Fibroblast of villous mesenchyme (primary cell): ENCODE measurements around the gene RIPK4. TPM values are rescaled to one million over a fixed set of nuclear protein-coding genes. Genes with fewer than 3 reads are reported as not detected.

ENCODE experiments used
- DNase-seq: peaks from one replicate; pipeline ENCODE4 v3.0.0-alpha.2; 2010; ENCODE audit warnings: low read depth
- H3K4me3 ChIP-seq: 2 replicates; pipeline ENCODE4 v1.5.1; 2011; ENCODE audit warnings: low read depth, mild to moderate bottlenecking, low read length
- CTCF ChIP-seq: IDR thresholded peaks from 2 replicates; pipeline ENCODE4 v1.5.1; 2012; ENCODE audit warnings: low read depth, mild to moderate bottlenecking, low read length; ENCODE audit not compliant: insufficient read depth
- total RNA-seq: library from RNA; depleted of rRNA; stranded (reverse); fragments of >200 nt; gene quantifications from 2 replicates; pipeline ENCODE4 v1.2.3, GENCODE V29; 2012

Gene RIPK4
- total RNA-seq, 1 donor, result not detected

- H3K4me3 ChIP-seq, result no peak overlapping the region
- TF ChIP-seq CTCF, result peak; percentile 95
- DNase-seq, result peak; percentile 82
These were observed 11.3 kb upstream of the RIPK4 start for GRCh38 chr21:41777951-41778815.

- H3K4me3 ChIP-seq, result no peak overlapping the region
- DNase-seq, result no peak
- no peak for TF ChIP-seq CTCF
These were observed 9.9 kb upstream of the RIPK4 start for GRCh38 chr21:41776778-41777177.

GRCh38 chr21:41775149-41775472 lies 8.3 kb upstream of the RIPK4 start:
- DNase-seq, result no peak
- TF ChIP-seq CTCF, result no peak
- H3K4me3 ChIP-seq, result no peak overlapping the region

- DNase-seq, result no peak
- TF ChIP-seq CTCF, result no peak
- no peak overlapping the region for H3K4me3 ChIP-seq
These were observed 7.8 kb upstream of the RIPK4 start for GRCh38 chr21:41774467-41775148.

- no peak for TF ChIP-seq CTCF
These were observed 5.7 kb upstream of the RIPK4 start for GRCh38 chr21:41772351-41773080.

GRCh38 chr21:41771625-41771945 lies 4.7 kb upstream of the RIPK4 start:
- no peak overlapping the region for H3K4me3 ChIP-seq
- TF ChIP-seq CTCF, result no peak

More at GRCh38 chr21:41772351-41773080, 5.7 kb upstream of the RIPK4 start:
- DNase-seq, result no peak
- no peak overlapping the region for H3K4me3 ChIP-seq

More at GRCh38 chr21:41771625-41771945, 4.7 kb upstream of the RIPK4 start:
- no peak for DNase-seq
